ENCODE data around the gene PROSER3.

GRCh38 chr19:35739275-35740107 is 18.5 kb upstream of the PROSER3 start:
- TF ChIP-seq POLR2A (IDR thresholded peaks at IDR 0.05) (no peak), CTCF (IDR thresholded peaks at IDR 0.05) (no peak)
